MCF 10A (cell line): Measurements from ENCODE around the gene KATNBL1. TPM values are rescaled to one million over a fixed set of nuclear protein-coding genes. Genes with fewer than 3 reads are reported as not detected.

Experiments used
- BruUV-seq: library from RNA; stranded (reverse); fragments of 400-500 nt; replicated peaks from 2 replicates; lab custom pipeline; 2021; lab: Mats Ljungman, UMichigan
- CTCF ChIA-PET: fragments of 300-600 bp; sonication (Branson Sonifier 250); formaldehyde crosslinking; extraction: SDS; loops from one replicate; lab custom pipeline; 2021; ENCODE audit warnings: antibody characterized with exemption, inconsistent platforms; lab: Yijun Ruan, JAX
- POLR2A ChIA-PET: fragments of 300-600, 350-650 bp; sonication (Branson Sonifier 250); formaldehyde crosslinking; extraction: SDS; loops from one replicate; lab custom pipeline; 2020; ENCODE audit warnings: antibody characterized with exemption, inconsistent platforms; lab: Yijun Ruan, JAX
- DNase-seq: peaks from one replicate; pipeline ENCODE4 v3.0.0-alpha.2; 2018; ENCODE audit not compliant: unreplicated experiment
- H3K27ac Mint-ChIP-seq: one replicate; pipeline ENCODE4 v1.8.0; 2022; ENCODE audit warnings: mild to moderate bottlenecking, low read depth, mixed read lengths; ENCODE audit not compliant: unreplicated experiment
- H3K27me3 Mint-ChIP-seq: one replicate; pipeline ENCODE4 v1.8.0; 2022; ENCODE audit warnings: mixed read lengths; ENCODE audit not compliant: insufficient read depth, unreplicated experiment
- H3K36me3 Mint-ChIP-seq: one replicate; pipeline ENCODE4 v1.8.0; 2022; ENCODE audit warnings: mild to moderate bottlenecking, moderate library complexity, mixed read lengths; ENCODE audit not compliant: insufficient read depth, unreplicated experiment
- H3K4me1 Mint-ChIP-seq: one replicate; pipeline ENCODE4 v1.8.0; 2022; ENCODE audit warnings: mixed read lengths; ENCODE audit not compliant: insufficient read depth, unreplicated experiment
- H3K4me3 Mint-ChIP-seq: one replicate; pipeline ENCODE4 v1.8.0; 2022; ENCODE audit warnings: mild to moderate bottlenecking, moderate library complexity, mixed read lengths; ENCODE audit not compliant: unreplicated experiment
- H3K9me3 Mint-ChIP-seq: one replicate; pipeline ENCODE4 v1.8.0; 2022; ENCODE audit warnings: mixed read lengths; ENCODE audit not compliant: unreplicated experiment
- CTCF ChIP-seq: fragments of 200-600 bp; IDR thresholded peaks from one replicate; pipeline ENCODE4 v1.8.0; 2022; ENCODE audit warnings: antibody characterized with exemption, mild to moderate bottlenecking; ENCODE audit not compliant: unreplicated experiment
- intact Hi-C: fragments of 100-400 bp; cut with micrococcal nuclease; formaldehyde crosslinking; loops from 2 replicates; pipeline ENCODE4 v1.14.1; 2022
- total RNA-seq: library from RNA; stranded (reverse); gene quantifications from 2 replicates; pipeline ENCODE4 v1.2.3, GENCODE V29; 2022

The KATNBL1 gene
- total RNA-seq, 1 experiment from 2014 or later: 38.2 TPM

- intact Hi-C loops: loop anchor here (1.0 kb wide), 3 partner anchors 100 to 478 kb away; partner anchors contain the start of genes KATNBL1 and LPCAT4
- no peaks in the 10 kb centered on the region for H3K4me1 Mint-ChIP-seq
- no peaks in the 10 kb centered on the region for H3K27me3 Mint-ChIP-seq
- BruUV-seq: no TSS peak
- ChIA-PET CTCF (interaction anchor here (0.5 to 3.7 kb wide), 22 partner anchors 8 to 509 kb away, joined by 3 to 46 read pairs (median 4); partner anchors contain the start of genes EMC4, EMC7, KATNBL1 and LPCAT4), POLR2A (interaction anchor here (0.7 to 2.2 kb wide), 6 partner anchors 8 to 477 kb away, joined by 3 to 11 read pairs (median 3); partner anchors contain the start of genes EMC7, KATNBL1 and PGBD4)
- H3K27ac Mint-ChIP-seq: no peak overlapping the region
- H3K36me3 Mint-ChIP-seq: peaks cover 6% of the 10 kb centered on the region
- H3K9me3 Mint-ChIP-seq: no peaks in the 10 kb centered on the region
- peak; percentile 59 for DNase-seq
- peak; percentile 64 for TF ChIP-seq CTCF
- no peak overlapping the region for H3K4me3 Mint-ChIP-seq
Observed at GRCh38 chr15:34109797-34110663, 99.9 kb downstream of the KATNBL1 start.

GRCh38 chr15:34107315-34107714 is 102.6 kb downstream of the KATNBL1 start:
- Mint-ChIP-seq H3K27me3 (no peaks in the 10 kb centered on the region), H3K4me3 (no peak overlapping the region), H3K4me1 (no peaks in the 10 kb centered on the region), H3K9me3 (no peaks in the 10 kb centered on the region), H3K36me3 (no peaks in the 10 kb centered on the region), H3K27ac (no peak overlapping the region)
- intact Hi-C loops: no loop called here
- CTCF ChIA-PET: interaction anchor here (1.3 to 1.6 kb wide), 4 partner anchors 22 to 103 kb away, joined by 4 to 5 read pairs (median 4); partner anchors contain the start of gene KATNBL1
- no peak for TF ChIP-seq CTCF
- DNase-seq: no peak
- no TSS peak for BruUV-seq
- POLR2A ChIA-PET: interaction anchor here (0.6 to 2.1 kb wide), 2 partner anchors 16 to 102 kb away, joined by 3 to 9 read pairs; partner anchors contain the start of gene KATNBL1

- no peak for TF ChIP-seq CTCF
- POLR2A ChIA-PET: interaction anchor here (0.6 kb wide), 1 partner anchor 1307 kb away, joined by 5 read pairs; no protein-coding TSS in a partner anchor
- Mint-ChIP-seq H3K36me3 (peaks cover 4% of the 10 kb centered on the region), H3K27me3 (no peaks in the 10 kb centered on the region), H3K4me3 (no peak overlapping the region), H3K4me1 (no peaks in the 10 kb centered on the region), H3K27ac (no peak overlapping the region), H3K9me3 (no peaks in the 10 kb centered on the region)
- CTCF ChIA-PET: interaction anchor here (0.6 to 1.6 kb wide), 3 partner anchors 21 to 102 kb away, joined by 3 to 4 read pairs (median 4); no protein-coding TSS in a partner anchor
- intact Hi-C loops: no loop called here
- no peak for DNase-seq
- no TSS peak for BruUV-seq
Observed at GRCh38 chr15:34106423-34106822, 103.5 kb downstream of the KATNBL1 start.
